SK-N-DZ (cell line): Measurements from ENCODE around the gene RASSF1.
A peak's percentile ranks its signal among the peaks of the same experiment; 100 is the strongest.

ENCODE experiments used
- DNase-seq: peaks from one replicate; pipeline ENCODE4 v3.0.0-alpha.2; 2015; ENCODE audit warnings: low spot score

Gene RASSF1

GRCh38 chr3:50302095-50303012 lies 38.3 kb downstream of the RASSF1 start:
- DNase-seq: no peak

GRCh38 chr3:50300681-50301254 lies 39.9 kb downstream of the RASSF1 start:
- DNase-seq: no peak

GRCh38 chr3:50299929-50300680 lies 40.5 kb downstream of the RASSF1 start:
- no peak for DNase-seq

- no peak for DNase-seq
These were observed 41.1 kb downstream of the RASSF1 start for GRCh38 chr3:50299638-50299928.

GRCh38 chr3:50298836-50299637 lies 41.6 kb downstream of the RASSF1 start, which contains the start of the genes HYAL3 and NAA80:
Gene HYAL3, minus strand, starts transcription at chr3:50299405. Its CDS starts 3,803 bp downstream, at chr3:50295602.
Gene NAA80, minus strand, starts transcription at chr3:50299405. Its CDS starts 1,942 bp downstream, at chr3:50297463.
- DNase-seq: peak; percentile 97

DNA sequence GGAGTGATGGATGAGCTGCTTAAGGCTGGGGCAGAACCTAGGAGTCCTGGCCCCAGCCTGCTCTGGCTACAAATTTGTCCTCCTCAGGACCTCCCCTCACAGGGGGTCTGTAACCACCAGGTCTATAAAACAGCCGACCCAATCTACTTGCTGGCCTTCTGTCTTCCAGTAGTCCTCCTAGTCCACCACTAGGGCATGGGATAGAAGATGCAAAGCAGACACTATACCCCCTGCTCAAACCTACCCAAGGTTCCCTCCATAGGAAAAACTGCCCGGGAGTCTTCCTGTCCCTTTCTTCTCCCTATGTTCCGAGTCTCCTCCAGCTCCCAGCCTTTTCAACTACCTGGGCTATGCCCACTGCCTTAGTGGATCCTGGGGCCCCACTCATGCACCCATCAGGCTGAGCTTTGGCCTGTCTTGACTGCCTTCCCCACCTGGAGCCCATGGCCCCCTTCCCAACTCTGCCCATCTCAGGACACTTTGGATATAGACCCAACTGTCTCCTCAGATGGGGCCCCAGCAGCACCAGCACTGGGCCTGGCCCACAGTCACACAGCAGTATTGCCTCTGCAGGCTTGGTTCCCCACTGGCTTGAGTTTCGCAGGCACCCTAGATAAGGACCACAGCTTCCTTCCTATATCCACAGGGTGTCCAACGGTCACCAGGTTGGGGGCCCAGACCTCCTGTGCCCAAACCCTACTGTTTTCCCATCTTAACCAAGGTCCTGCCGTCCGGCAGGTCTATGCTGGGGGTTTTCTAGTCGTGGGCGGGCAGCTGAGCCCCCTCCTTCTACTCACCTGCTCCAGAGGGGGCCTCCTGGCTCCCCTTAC lies 42.5 kb downstream of the RASSF1 start:
- DNase-seq: no peak

- no peak for DNase-seq
These were observed 43.3 kb downstream of the RASSF1 start for GRCh38 chr3:50297384-50297775.

DNA sequence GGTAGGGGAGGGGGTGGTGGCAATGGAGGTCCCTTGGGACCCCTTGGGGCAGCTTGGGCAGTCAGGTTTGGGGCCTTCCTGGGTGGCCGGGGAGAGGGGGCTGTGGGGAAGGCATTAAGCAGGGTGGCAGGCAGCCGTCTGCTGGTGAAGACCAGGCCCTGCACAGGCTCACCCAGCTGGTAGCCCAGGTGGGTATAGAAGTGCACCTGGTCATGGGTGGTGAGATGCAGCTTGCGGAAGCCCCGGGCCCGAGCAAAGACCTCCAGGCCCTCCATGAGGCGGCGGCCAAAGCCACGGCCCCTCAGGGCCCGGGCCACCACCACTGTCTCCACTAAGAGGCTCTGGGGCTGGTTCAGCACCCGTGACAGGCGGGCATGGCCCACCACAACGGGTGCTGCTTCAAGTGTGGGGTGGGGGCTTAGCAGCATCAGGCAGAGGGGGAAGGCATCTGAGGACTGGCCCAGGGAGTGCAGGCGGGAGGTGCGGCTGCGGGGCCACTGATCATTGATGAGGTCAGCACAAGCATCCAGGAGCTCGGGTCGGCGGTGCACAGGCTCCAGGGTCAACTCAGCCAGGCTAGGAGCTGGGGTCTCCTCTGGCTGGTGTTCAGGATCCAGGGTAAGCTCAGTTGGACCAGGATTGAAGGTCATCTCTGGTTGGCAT lies 43.8 kb downstream of the RASSF1 start:
- DNase-seq: no peak

DNA sequence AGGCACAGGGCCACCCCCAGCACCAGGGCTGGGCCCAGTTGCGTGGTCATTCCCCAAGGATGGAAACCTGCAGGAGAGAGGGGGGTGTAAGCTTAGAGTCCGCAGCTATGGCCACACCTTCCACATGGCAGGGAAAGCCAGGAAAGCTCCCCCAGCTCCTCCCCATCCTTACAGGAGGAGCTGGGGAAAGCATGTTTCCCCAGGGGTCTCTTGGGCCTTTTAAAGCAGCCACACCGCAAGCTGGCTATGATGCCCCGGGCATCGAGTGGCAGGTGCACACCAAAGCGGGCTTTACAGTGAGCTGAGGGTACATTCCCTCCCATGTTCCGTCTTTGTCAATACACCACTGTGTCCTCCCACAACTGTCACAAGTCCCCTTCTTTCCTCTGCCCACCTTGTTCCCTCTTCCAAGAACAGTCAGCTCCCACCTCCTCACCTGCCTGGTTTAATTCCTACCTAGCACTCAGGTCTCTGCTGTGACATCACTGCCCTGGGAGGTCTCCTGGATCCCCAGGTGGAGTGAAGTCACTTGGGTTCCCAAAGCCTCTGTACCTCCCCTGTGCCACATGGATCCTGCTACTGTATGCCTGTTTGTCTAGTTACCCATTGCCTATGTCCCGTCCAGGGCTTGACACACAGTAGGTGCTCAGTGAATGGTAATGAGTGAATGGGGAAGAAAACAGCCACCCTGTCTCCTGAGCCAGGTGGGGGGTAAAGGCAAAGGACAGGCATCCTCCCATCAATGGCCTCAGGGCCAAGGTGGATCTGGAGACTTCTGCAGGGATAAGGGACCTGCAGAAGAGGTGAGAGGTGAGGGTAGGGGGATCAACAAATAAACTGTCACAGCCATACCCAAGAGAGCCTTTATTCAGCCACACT lies 44.8 kb downstream of the RASSF1 start:
- no peak for DNase-seq

DNA sequence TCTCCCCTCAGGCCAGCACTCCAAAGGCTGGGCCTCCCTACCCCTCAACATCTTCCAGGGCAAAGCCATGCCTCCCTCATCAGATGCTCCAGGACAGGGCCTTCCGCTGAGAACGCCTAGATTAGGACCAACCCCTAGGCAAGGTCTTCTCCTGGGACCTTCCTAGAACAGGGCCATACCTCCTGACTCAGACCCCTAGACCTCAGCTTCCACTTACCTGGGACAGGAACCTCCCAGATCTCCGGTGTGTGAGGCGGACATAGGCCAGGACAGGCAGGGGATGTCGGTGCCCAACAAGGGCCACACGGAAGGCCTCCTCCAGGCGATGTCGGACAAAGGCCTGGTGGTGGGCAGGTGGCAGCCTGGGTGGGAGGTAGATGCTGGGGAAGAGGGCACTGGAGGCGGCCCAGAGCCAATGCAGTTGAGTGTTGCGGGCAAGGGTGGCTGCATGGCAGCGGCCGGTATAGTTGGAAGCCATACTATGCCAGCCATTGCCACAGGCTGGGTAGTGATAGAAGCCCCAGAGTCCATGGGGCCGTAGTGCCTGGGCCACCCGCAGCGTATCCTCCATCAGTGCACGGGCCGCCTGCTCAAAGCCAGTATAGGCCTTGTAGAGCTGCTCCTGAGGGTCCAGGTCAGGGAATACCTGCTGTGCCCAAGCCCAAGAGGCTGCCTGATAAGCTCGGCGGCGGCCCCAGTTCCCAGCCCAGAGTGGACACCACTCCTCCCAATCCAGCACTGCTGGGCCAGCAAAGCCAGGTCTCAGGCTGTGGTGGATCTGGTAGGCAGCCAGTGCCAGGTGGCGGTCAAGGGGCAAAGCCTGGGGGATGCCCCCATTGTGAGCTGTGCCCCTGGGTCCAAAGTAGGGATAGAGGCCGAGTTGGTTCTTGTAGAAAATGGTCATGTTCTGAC lies 45.9 kb downstream of the RASSF1 start:
- no peak for DNase-seq

- DNase-seq: no peak
These were observed 46.5 kb downstream of the RASSF1 start for GRCh38 chr3:50294089-50294488.

DNA sequence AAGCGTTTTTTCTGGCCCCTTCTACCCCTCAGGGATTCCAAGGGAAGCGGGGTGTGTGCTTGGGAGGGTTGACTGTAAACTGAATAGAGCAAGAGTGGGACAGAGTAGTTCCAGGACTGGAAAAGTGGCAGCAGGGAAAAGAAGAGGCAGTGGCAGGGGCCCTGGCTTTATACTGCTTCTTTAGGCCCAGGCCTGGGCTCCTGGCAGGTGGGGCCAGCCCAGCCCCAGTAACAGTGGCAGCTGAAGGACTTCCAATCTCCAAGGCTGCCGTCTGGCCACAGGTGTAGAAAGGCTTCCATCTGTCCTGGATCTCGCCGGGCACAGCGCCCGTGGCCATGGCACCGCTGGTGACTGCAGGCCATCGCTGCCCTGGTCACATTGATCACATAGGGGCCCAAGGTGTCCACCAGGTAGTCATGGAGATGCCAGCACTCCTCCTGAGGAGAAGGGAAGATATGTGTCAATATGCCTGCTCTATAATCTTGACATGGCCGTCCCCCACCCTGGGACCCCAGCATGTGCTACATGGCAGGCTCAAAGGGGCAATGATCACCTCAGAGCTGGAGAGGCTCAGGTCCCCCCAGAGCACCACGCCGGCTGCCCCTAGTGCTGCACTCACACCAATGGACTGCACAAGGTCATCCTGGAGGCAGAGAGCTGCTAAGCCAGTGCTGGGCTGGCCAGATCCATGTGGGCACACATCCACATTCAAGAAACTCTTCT lies 47.4 kb downstream of the RASSF1 start:
- no peak for DNase-seq

- peak; percentile 96 for DNase-seq
These were observed 48.2 kb downstream of the RASSF1 start, which contains the start of gene IFRD2 for GRCh38 chr3:50292159-50293078. Gene IFRD2, minus strand, starts transcription at chr3:50292429. Its CDS starts 155 bp downstream, at chr3:50292274.

- DNase-seq: no peak
These were observed 50.4 kb downstream of the RASSF1 start for GRCh38 chr3:50290161-50290641.

- no peak for DNase-seq
These were observed 51.5 kb downstream of the RASSF1 start for GRCh38 chr3:50289130-50289529.
